GM19023 (cell line): Measurements from ENCODE around the gene TUBA1C.

Source experiments
- ATAC-seq: cut with Tn5 transposase; IDR thresholded peaks from one replicate; pipeline ENCODE4 v1.9.1; 2021; ENCODE audit warnings: mild to moderate bottlenecking, moderate library complexity; ENCODE audit not compliant: unreplicated experiment

TUBA1C gene

GRCh38 chr12:49264873-49265792 is at the start of gene TUBA1C:
Gene TUBA1C, plus strand, starts transcription at chr12:49265082. Its CDS starts 100 bp downstream, at chr12:49265182.
- peak; percentile 84 for ATAC-seq

- no peak for ATAC-seq
Observed at GRCh38 chr12:49219417-49220026, 45.4 kb upstream of the TUBA1C start.

- ATAC-seq: no peak
Observed at GRCh38 chr12:49220972-49221371, 43.9 kb upstream of the TUBA1C start.

GRCh38 chr12:49223122-49223521 is 41.8 kb upstream of the TUBA1C start:
- no peak for ATAC-seq

- no peak for ATAC-seq
Observed at GRCh38 chr12:49223590-49224369, 41.1 kb upstream of the TUBA1C start.

- no peak for ATAC-seq
Observed at GRCh38 chr12:49225576-49226166, 39.2 kb upstream of the TUBA1C start.

GRCh38 chr12:49227713-49228112 is 37.2 kb upstream of the TUBA1C start:
- ATAC-seq: no peak

GRCh38 chr12:49228653-49229052 is 36.2 kb upstream of the TUBA1C start:
- ATAC-seq: no peak

GRCh38 chr12:49230176-49230804 is 34.6 kb upstream of the TUBA1C start:
- ATAC-seq: no peak

- ATAC-seq: no peak
Observed at GRCh38 chr12:49230805-49231194, 34.1 kb upstream of the TUBA1C start.

- no peak for ATAC-seq
Observed at GRCh38 chr12:49231878-49232655, 32.8 kb upstream of the TUBA1C start.

GRCh38 chr12:49232940-49233841 is 31.7 kb upstream of the TUBA1C start:
- ATAC-seq: no peak

GRCh38 chr12:49233842-49234526 is 30.9 kb upstream of the TUBA1C start:
- ATAC-seq: no peak

- no peak for ATAC-seq
Observed at GRCh38 chr12:49236423-49236822, 28.5 kb upstream of the TUBA1C start.

- ATAC-seq: no peak
Observed at GRCh38 chr12:49243631-49244030, 21.3 kb upstream of the TUBA1C start.

GRCh38 chr12:49244176-49244575 is 20.7 kb upstream of the TUBA1C start:
- ATAC-seq: no peak

- ATAC-seq: no peak
Observed at GRCh38 chr12:49251357-49251756, 13.5 kb upstream of the TUBA1C start.

- no peak for ATAC-seq
Observed at GRCh38 chr12:49253033-49253623, 11.8 kb upstream of the TUBA1C start.
